Skeletal muscle cell (primary cell): ENCODE results near the gene P2RX1.
"Not testable (repeated sequence)": the region's sequence is repeated elsewhere in the genome, so short reads cannot be mapped to it uniquely, and the experiment has no call there.

ENCODE experiments used
- DNase-seq: peaks from one replicate; pipeline ENCODE4 v3.0.0-alpha.2; 2010; ENCODE audit warnings: low read depth
- H3K4me3 ChIP-seq: 2 replicates; pipeline ENCODE4 v1.5.1; 2011; ENCODE audit warnings: low read depth, mild to moderate bottlenecking, control low read depth, low read length, moderate library complexity

Gene P2RX1

DNA sequence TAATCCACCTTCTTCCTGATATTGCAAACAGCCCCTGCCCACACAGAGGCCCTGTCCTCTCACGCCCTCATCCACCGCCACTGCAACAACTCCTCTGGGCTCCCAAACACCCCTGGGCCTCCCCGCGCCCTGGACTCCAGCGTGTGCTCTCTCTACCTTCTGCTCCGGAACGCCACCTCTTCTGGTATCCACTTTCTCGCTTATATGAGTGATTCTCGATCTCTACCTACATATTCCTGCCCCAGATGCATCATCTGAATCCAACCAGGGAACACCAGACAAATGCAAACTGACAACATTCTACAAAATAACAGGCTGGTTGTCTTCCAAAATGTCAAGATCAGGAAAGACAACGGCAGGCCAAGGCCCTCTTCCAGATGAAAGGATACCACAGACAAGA, 42.4 kb downstream of the P2RX1 start:
- DNase-seq: no peak
- no peak overlapping the region for H3K4me3 ChIP-seq

GRCh38 chr17:3870871-3871306, 45.4 kb downstream of the P2RX1 start:
- DNase-seq: no peak
- H3K4me3 ChIP-seq: no peak overlapping the region

DNA sequence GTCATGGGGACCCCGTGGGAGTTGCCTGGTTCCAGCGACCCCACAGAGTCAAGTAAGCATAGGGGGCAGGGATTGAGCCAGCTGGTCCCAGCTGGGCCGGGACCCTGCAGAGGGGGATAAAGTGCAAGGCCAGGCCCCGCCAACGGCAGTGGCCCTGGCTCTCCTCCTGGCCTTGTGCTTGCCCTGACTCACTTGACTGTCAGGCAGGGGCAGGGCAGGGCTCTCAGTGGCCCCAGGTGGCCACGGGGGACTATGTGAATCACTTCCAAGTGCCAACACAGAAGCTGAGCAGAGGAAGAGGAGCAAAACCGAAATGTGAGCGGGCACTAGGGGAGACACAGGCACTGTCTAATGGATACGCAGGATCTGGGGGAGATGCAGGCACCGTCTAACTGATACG, 48.7 kb downstream of the P2RX1 start:
- no peak for DNase-seq

DNA sequence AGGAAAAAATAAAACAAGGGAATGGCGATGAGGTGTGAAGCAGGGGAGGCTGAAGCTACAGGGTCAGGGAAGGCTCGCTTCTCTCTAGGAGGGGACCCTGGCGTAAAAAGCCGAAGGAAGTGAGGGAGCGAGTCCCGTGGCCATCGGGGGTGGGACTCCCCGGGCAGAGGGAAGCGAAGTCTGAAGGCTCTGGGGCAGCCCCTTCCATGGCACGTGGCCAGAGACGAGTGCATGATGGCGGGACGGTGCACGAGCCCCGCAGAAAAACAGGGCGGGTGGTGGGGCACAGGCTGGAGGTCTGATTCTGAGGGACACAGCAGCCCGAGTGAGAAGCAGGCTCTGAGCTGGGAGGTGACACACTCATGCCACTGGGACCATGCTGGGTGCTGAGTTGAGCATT, 49.2 kb downstream of the P2RX1 start:
- DNase-seq: no peak
- no peak overlapping the region for H3K4me3 ChIP-seq

More for the DNA sequence above, 48.7 kb downstream of the P2RX1 start:
- H3K4me3 ChIP-seq: no peak overlapping the region

DNA sequence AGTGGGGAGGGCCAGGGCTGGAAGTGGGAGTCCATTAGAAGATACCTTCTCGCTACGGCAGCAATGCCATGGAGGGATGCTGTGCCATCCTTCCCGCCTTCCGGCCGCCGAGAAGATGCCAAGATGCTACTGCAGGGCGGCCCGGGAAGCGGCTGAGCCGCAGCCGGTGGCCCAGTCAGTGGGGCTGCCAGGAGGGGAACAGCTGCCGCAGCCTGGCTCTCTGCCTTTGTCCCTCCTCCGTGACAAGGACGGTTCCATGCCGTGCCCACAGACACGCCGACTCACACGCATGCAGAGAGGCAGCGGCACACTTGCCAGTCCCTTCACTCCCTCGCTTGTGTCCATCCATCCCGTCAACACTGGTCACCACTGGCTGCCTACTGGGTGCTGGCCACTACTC, 50.0 kb downstream of the P2RX1 start:
- DNase-seq: no peak
- H3K4me3 ChIP-seq: no peak overlapping the region

GRCh38 chr17:3865176-3865575, 51.1 kb downstream of the P2RX1 start:
- no peak for DNase-seq
- H3K4me3 ChIP-seq: no peak overlapping the region

DNA sequence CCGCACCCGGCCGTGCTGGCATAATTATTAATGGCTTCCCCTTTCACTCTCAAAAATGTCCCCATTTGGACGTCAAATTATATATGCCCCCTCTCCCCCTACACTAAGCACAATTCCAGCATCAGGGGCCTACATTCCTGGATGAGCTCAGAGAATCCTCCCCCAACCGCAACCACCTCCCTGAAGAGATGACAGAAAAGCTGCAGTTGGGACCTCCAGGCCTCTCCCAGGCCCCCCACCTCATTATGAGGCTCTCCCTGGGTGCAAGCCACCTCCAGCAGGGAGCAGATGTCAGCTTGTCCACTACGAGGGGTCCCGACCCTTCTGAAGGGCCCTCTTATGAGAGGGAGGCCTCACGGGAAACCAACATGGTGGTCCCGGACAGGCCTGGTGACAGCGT, 51.7 kb downstream of the P2RX1 start:
- H3K4me3 ChIP-seq: no peak overlapping the region
- DNase-seq: no peak

DNA sequence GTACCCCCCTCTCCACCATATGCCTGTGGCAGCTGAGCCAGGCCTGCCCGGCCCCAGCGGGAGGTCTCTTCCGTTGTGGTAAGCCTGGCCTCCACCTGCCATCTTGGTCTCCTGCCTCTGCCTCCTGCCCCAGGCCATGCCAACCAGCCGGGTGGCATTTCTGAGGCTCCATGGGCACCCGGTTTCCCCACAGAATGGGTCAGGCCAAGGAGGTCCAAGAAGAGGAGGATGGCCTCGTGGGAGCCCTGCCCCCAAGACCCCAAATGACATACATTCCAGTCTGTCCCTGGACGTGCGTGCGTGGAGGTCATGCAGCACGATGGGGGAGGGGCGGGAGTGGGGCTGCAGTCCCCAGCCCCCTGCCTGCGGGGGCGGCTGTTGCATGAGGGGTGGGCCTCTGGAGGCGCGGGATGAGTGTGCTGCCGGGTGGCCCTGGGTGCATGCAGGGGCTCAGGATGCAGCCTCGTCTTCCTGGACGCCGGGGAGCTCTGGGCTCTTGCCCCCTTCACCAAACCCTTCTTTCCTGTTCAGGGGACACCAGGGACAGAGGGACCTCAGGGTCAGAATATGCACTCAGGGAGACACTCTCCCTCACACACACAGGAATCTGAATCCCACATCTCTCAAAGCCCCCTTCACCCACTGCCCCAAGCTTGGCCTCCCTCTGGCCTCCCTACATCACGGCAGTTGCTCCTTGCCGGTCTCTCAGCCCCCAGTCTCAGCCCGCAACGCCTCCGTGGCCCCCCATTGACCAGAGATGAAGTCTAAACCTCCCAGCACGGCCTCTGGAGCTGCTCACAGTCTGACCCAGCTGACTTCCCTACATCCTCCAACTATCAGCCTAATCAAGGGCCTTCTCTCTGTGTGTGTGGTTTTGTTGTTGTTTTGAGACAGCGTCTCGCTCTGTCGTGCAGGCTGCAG, 54.2 kb downstream of the P2RX1 start:
- DNase-seq: no peak
- no peak overlapping the region for H3K4me3 ChIP-seq

DNA sequence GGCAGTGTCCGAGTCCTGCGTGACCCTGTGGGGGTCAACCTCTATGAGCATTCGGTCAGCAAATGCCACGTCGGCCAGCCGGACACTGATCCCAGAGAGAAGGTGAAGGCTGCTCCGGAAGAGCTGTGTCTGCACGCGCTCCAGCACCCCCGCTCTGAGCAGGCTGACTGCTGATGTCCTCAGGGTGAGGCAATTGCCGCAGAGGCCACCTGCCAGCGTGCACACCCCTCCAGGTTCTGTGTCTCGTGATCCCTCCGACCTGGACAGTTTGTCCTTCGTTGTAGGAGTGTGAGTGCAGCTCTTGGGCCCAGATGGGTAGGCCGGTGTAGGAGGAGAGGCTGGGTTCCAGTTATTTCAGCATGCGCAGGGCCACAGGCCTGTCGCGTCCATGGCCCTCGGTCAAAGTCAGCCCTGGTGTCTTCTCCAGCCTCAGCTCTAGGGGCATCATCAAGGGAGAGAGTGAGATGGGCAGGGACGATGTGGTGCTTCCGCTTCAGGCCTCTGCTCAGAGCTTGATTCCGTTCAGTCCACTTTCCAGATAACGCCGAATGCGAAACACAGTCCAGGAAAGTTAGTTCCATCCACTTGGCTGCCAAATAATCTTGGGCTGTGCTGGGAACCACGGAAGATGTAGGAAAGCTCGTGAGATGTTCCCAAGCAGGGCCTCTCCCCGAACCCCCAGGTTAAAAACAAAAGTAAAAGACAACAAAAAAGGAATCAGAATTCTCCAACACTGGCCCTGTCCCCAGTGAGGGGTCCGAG, 55.1 kb downstream of the P2RX1 start:
- no peak for DNase-seq

GRCh38 chr17:3859940-3860339, 56.3 kb downstream of the P2RX1 start:
- H3K4me3 ChIP-seq: no peak overlapping the region
- DNase-seq: no peak

More for the DNA sequence above, 55.1 kb downstream of the P2RX1 start:
- H3K4me3 ChIP-seq: no peak overlapping the region

DNA sequence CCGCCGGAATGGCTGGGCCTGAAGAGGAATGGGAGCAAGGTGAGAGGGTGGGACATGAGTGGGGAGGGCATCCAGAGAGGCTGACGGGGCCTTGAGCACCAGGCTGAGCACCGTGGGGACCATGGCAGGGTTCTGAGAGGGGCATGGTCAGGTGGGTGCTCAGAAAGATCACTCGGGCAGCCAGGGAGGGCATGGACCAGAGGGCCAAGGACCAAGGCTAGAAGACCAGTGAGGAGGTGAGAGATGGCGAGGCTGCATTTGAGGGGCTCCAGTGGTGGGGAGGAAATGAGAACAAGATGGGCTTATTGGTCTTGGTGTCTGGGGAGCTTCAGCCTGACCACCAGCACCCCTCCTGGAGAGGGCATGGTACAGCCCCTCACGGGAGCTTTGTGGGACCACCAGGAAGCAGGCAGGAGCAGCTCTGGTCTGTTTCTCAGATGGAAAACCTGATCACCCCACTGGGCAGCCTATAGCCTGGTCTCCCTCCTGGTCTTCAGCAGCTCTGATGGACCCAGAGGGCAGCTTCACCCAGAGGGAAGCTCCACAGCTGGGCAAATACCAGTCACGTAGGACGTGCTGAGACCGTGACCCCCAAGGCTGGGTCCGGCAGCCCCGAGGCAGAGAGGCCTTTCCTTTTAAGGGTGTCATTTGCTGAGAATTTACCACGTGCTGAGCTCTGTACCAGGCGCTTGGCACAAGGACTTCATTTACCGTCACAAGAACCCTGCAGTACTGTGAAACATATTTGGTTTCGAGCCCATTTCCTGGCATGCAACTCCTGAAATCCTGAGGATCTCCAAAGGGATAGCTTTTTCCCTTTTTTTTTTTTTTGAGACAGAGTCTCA, 58.8 kb downstream of the P2RX1 start:
- no peak overlapping the region for H3K4me3 ChIP-seq
- no peak for DNase-seq

GRCh38 chr17:3854204-3854603, 62.1 kb downstream of the P2RX1 start:
- DNase-seq, H3K4me3 ChIP-seq: not testable (repeated sequence)

DNA sequence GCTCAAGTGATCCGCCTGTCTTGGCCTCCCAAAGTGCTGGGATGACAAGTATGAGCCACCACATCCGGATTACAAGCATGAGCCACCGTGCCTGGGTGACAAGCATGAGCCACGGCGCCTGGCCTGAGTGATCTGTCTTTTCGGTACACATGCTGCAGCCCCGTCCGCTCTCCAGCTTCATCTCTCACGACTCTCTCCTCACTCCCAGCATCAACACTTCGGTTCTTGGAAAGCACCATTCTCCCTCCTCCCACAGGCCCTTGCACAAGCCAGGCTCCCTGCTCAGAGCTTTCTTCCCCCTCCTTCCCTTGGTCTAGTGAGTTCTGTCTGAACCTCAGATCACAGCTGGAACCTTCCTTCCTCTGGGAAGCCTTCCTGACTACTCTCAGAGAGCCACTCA, 63.7 kb downstream of the P2RX1 start:
- DNase-seq: no peak
- no peak overlapping the region for H3K4me3 ChIP-seq

DNA sequence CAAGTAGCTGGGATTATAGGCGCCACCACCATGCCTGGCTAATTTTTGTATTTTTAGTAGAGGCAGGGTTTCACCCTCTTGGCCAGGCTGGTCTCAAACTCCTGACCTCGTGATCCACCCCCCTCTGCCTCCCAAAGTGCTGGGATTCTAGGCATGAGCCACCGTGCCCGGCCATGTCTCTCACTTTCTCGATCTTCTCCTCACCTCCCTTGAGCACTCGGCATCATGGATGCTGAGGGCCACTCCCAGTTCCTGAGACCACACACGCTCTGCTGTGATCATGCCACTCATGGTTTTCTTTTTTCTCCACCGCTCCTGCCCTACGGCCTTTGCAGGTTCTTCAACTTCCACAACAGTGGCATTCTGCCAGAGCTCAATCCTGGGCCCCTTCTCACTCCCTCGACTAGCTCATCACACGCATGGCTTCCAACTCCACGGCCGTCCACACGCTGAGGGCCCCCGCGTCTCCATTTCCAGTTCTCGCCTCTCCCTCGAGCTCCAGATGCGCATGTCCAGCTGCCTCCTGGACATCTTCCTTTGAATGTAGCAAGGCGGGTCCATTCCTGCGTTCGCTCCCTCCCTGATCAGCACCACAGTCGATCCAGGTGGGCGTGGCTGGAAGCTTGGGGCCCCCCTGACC, 64.7 kb downstream of the P2RX1 start:
- H3K4me3 ChIP-seq: no peak overlapping the region
- DNase-seq: no peak

GRCh38 chr17:3848229-3848835, 67.9 kb downstream of the P2RX1 start:
- H3K4me3 ChIP-seq: no peak overlapping the region
- DNase-seq: no peak

DNA sequence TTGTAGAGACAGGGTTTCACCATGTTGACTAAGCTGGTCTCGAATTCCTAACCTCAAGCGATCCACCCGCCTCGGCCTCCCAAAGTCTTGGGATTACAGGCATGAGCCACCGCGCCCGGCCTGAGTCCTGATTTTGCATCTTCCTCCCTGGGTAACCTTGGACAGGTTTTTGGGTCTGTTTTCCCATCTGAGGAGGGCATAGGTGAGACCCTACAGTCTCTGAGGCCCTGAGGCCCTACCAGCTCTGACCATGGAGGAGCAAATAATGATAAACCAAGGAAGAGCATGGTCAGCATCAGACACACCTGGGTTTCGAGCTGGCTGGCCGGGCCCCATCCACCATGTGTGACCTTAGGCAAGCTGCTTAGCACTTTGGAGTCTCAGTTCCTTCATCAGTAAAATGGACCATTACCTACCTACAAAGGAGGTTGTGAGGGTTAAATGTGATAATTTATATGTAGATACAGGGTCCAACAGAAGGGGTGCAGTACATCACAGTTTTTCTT, 69.0 kb downstream of the P2RX1 start:
- H3K4me3 ChIP-seq: no peak overlapping the region
- DNase-seq: no peak
